Skeletal muscle cell (primary cell): Measurements from ENCODE around the gene TARP.
"Not testable (repeated sequence)": the region's sequence is repeated elsewhere in the genome, so short reads cannot be mapped to it uniquely, and the experiment has no call there.

Source experiments
- DNase-seq: peaks from one replicate; pipeline ENCODE4 v3.0.0-alpha.2; 2010; ENCODE audit warnings: low read depth
- H3K4me3 ChIP-seq: 2 replicates; pipeline ENCODE4 v1.5.1; 2011; ENCODE audit warnings: low read depth, mild to moderate bottlenecking, control low read depth, low read length, moderate library complexity

The TARP gene

GRCh38 chr7:38303866-38304265 lies 30.4 kb upstream of the TARP start:
- H3K4me3 ChIP-seq, result no peak overlapping the region
- no peak for DNase-seq

GRCh38 chr7:38300175-38300574 lies 26.7 kb upstream of the TARP start:
- DNase-seq, result no peak
- no peak overlapping the region for H3K4me3 ChIP-seq

- no peak for DNase-seq
- no peak overlapping the region for H3K4me3 ChIP-seq
Measured at GRCh38 chr7:38299275-38299931, 26.0 kb upstream of the TARP start.

GRCh38 chr7:38296059-38296857 lies 22.8 kb upstream of the TARP start:
- no peak overlapping the region for H3K4me3 ChIP-seq
- no peak for DNase-seq

- no peak for DNase-seq
- no peak overlapping the region for H3K4me3 ChIP-seq
Measured at GRCh38 chr7:38294926-38295325, 21.5 kb upstream of the TARP start.

GRCh38 chr7:38292442-38292841 lies 19.0 kb upstream of the TARP start:
- no peak for DNase-seq
- no peak overlapping the region for H3K4me3 ChIP-seq

- no peak for DNase-seq
- H3K4me3 ChIP-seq, result no peak overlapping the region
Measured at GRCh38 chr7:38291650-38292049, 18.2 kb upstream of the TARP start.

- no peak overlapping the region for H3K4me3 ChIP-seq
- no peak for DNase-seq
Measured at GRCh38 chr7:38291117-38291647, 17.7 kb upstream of the TARP start.

- H3K4me3 ChIP-seq, result no peak overlapping the region
- DNase-seq, result no peak
Measured at GRCh38 chr7:38284553-38284952, 11.1 kb upstream of the TARP start.

- no peak overlapping the region for H3K4me3 ChIP-seq
- DNase-seq, result no peak
Measured at GRCh38 chr7:38283809-38284208, 10.4 kb upstream of the TARP start.

GRCh38 chr7:38283107-38283506 lies 9.7 kb upstream of the TARP start:
- no peak overlapping the region for H3K4me3 ChIP-seq
- no peak for DNase-seq

GRCh38 chr7:38282081-38282480 lies 8.6 kb upstream of the TARP start:
- no peak for DNase-seq
- H3K4me3 ChIP-seq, result no peak overlapping the region

- no peak for DNase-seq
Measured at GRCh38 chr7:38281266-38281665, 7.8 kb upstream of the TARP start.

GRCh38 chr7:38280707-38281106 lies 7.3 kb upstream of the TARP start:
- H3K4me3 ChIP-seq, result no peak overlapping the region
- no peak for DNase-seq

More at GRCh38 chr7:38281266-38281665, 7.8 kb upstream of the TARP start:
- no peak overlapping the region for H3K4me3 ChIP-seq

- DNase-seq, result no peak
Measured at GRCh38 chr7:38280000-38280399, 6.6 kb upstream of the TARP start.

GRCh38 chr7:38276096-38276877 lies 2.9 kb upstream of the TARP start:
- no peak overlapping the region for H3K4me3 ChIP-seq
- DNase-seq, result no peak

More at GRCh38 chr7:38280000-38280399, 6.6 kb upstream of the TARP start:
- H3K4me3 ChIP-seq, result no peak overlapping the region

- no peak overlapping the region for H3K4me3 ChIP-seq
- DNase-seq, result no peak
Measured at GRCh38 chr7:38274927-38275620, 1.6 kb upstream of the TARP start.

- H3K4me3 ChIP-seq, result no peak overlapping the region
- no peak for DNase-seq
Measured at GRCh38 chr7:38274486-38274885, 1.1 kb upstream of the TARP start.

- not testable (repeated sequence) for DNase-seq, H3K4me3 ChIP-seq
Measured at GRCh38 chr7:38270405-38270804, 3.0 kb downstream of the TARP start.
